GM12891 (cell line): ENCODE data around the gene PANK1.

ENCODE experiments used
- POLR2A ChIP-seq: IDR thresholded peaks from 2 replicates; pipeline ENCODE4 v1.6.1; 2011; ENCODE audit warnings: low read depth, low read length, control low read depth
- POLR2AphosphoS5 ChIP-seq: IDR thresholded peaks from 2 replicates; pipeline ENCODE4 v1.6.1; 2011; ENCODE audit warnings: low read depth, low read length, control low read depth

DNA sequence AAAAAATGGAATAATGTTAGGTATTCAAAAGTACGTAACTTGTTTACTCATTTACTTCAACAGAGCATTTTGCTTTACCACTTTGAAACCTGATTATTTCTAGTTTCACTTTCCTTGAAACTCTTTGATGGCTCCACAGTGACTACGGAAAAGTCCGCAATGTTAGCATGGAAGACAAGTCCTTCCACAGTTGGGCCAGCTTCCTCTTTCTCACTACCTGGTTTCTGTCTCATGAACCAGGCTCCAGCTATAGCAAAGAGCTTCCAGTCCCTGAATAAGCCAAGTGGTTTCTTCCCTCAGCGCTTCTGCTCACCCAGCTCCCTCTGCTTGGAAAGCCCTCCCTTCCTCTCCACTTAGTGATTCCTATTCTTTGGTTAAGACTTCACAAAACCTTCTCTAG is 64.8 kb downstream of the PANK1 start:
- TF ChIP-seq POLR2A, result no peak
- TF ChIP-seq POLR2AphosphoS5, result no peak
